Gastroesophageal sphincter (tissue), 4 donors: ENCODE measurements around the gene OR51G1. TPM values are rescaled to one million over a fixed set of nuclear protein-coding genes. Genes with fewer than 3 reads are reported as not detected.
"Not testable (repeated sequence)": the region's sequence is repeated elsewhere in the genome, so short reads cannot be mapped to it uniquely, and the experiment has no call there.

Experiments used
- ATAC-seq: fragments of 150-250 bp; one replicate; pipeline ENCODE4 v1.9.1; 2016; ENCODE audit warnings: mild to moderate bottlenecking, moderate library complexity
- H3K27ac ChIP-seq, 4 donors: fragments of 200-600 bp; sonication (generic) in 3 of 4; 1 replicate in 3 of 4; 2 replicates in 1 of 4; pipeline ENCODE4 v1.5.1; 2016 to 2019
- H3K27me3 ChIP-seq: fragments of 200-600 bp; sonication (generic); one replicate; pipeline ENCODE4 v1.5.1; 2019
- H3K36me3 ChIP-seq, 2 donors: fragments of 200-600 bp; sonication (generic); one replicate each; pipeline ENCODE4 v1.5.1; 2019; ENCODE audit warnings: control low read depth in 1 of 2
- H3K4me1 ChIP-seq, 3 donors: fragments of 200-600 bp; sonication (generic); 1 replicate in 2 of 3; 2 replicates in 1 of 3; pipeline ENCODE4 v1.5.1; 2016 to 2019; ENCODE audit warnings: control low read depth in 2 of 3
- H3K4me3 ChIP-seq, 2 donors: fragments of 200-600 bp; sonication (generic); one replicate each; pipeline ENCODE4 v1.5.1; 2019; ENCODE audit warnings: mild to moderate bottlenecking in 1 of 2, moderate library complexity in 1 of 2
- H3K9me3 ChIP-seq, 3 donors: fragments of 200-600 bp; sonication (generic); one replicate each; pipeline ENCODE4 v1.5.1; 2017 to 2019; ENCODE audit warnings: control low read depth in 2 of 3
- EP300 ChIP-seq: sonication (generic); formaldehyde crosslinking; IDR thresholded peaks from one replicate; pipeline ENCODE4 v1.6.1; 2017; ENCODE audit warnings: antibody characterized with exemption, mild to moderate bottlenecking
- POLR2A ChIP-seq, 2 donors: fragments of 450-650 bp; IDR thresholded peaks; one replicate each; pipeline ENCODE4 v1.6.1; 2017; ENCODE audit warnings: antibody characterized with exemption in 2 of 2, mild to moderate bottlenecking in 2 of 2, moderate library complexity in 1 of 2
- POLR2AphosphoS5 ChIP-seq: sonication (generic); formaldehyde crosslinking; IDR thresholded peaks from one replicate; pipeline ENCODE4 v1.6.1; 2017; ENCODE audit warnings: antibody characterized with exemption
- WGBS, 2 donors: methylation state at CpG; one replicate each; pipeline ENCODE4 v1.1.5; 2018; ENCODE audit warnings: low coverage in 1 of 2; 5-methylcytosine and 5-hydroxymethylcytosine counted together
- total RNA-seq, 4 donors: library from RNA; depleted of rRNA; stranded (reverse); fragments of >200 nt; gene quantifications; one replicate each; pipeline ENCODE4 v1.1.0, GENCODE V29; 2016
- TF ChIP-seq, protein P1 (sequence below), 4 experiments: fragments of 200-600 bp in 2 of 4; fragments of 450-650 bp in 2 of 4; sonication (generic) in 1 of 4; IDR thresholded peaks; one replicate each; pipeline ENCODE4 v1.5.1; 2017 to 2019; ENCODE audit warnings: antibody characterized with exemption in 4 of 4, mild to moderate bottlenecking in 2 of 4, moderate library complexity in 2 of 4

The OR51G1 gene, protein sequence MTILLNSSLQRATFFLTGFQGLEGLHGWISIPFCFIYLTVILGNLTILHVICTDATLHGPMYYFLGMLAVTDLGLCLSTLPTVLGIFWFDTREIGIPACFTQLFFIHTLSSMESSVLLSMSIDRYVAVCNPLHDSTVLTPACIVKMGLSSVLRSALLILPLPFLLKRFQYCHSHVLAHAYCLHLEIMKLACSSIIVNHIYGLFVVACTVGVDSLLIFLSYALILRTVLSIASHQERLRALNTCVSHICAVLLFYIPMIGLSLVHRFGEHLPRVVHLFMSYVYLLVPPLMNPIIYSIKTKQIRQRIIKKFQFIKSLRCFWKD
- not detected for total RNA-seq

DNA sequence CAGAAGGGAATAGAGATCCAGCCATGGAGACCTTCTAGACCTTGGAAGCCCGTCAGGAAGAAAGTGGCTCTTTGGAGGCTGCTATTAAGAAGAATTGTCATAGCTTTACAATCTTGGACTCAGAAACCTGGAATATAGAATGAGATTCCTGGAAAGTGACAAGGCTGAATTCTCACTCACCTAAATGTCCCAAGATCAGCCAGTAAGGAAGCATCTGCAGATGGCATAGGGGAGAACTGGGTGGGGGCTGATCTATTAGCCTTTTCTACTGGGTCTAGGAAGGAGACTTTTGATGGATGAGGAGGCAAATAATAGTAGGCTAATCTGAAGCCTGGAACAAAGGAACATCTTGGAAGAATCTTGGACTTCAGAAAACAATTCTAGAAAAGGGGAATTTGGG, at the start of gene OR51G1:
Gene OR51G1, minus strand, starts transcription at position 101 of the 400 bp plus-strand sequence. Its CDS starts 0 bp downstream, at position 101.
- Histone ChIP-seq H3K36me3 (no peaks in the 10 kb centered on the region), H3K4me1 (no peaks in the 10 kb centered on the region), H3K27ac (no peak within 1 kb of the TSS), H3K9me3 (no peaks in the 10 kb centered on the region), H3K27me3 (no peaks in the 10 kb centered on the region), H3K4me3 (no peak within 1 kb of the TSS)
- 88 to 90% methylated on average over 1 of the region's 1 CpG for WGBS, 2 donors
- TF ChIP-seq POLR2AphosphoS5: no peak
- no peak for TF ChIP-seq EP300
- TF ChIP-seq, protein P1, sequence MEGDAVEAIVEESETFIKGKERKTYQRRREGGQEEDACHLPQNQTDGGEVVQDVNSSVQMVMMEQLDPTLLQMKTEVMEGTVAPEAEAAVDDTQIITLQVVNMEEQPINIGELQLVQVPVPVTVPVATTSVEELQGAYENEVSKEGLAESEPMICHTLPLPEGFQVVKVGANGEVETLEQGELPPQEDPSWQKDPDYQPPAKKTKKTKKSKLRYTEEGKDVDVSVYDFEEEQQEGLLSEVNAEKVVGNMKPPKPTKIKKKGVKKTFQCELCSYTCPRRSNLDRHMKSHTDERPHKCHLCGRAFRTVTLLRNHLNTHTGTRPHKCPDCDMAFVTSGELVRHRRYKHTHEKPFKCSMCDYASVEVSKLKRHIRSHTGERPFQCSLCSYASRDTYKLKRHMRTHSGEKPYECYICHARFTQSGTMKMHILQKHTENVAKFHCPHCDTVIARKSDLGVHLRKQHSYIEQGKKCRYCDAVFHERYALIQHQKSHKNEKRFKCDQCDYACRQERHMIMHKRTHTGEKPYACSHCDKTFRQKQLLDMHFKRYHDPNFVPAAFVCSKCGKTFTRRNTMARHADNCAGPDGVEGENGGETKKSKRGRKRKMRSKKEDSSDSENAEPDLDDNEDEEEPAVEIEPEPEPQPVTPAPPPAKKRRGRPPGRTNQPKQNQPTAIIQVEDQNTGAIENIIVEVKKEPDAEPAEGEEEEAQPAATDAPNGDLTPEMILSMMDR (IDR thresholded peaks at IDR 0.05): no peak
- no peak for TF ChIP-seq POLR2A (IDR thresholded peaks at IDR 0.05)
- ATAC-seq: no peak

DNA sequence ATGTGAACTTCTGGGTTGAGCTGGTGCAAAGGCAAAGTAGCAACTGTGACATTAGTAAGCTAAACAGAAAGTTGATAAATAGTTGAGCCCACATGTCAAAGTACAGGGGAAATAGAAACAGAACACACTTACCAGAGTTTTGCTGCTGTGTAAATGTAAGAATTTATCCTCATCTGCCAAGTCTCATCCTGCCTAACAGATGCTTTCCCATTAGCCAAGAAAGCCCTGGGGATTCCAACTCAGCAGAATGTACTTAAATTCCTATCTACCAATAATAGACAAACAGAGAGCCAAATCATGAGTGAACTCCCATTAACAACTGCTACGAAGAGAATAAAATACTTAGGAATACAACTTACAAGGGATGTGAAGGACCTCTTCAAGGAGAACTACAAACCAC, 38.7 kb upstream of the OR51G1 start:
- no peaks in the 10 kb centered on the region for H3K27me3 ChIP-seq
- no peak overlapping the region for H3K27ac ChIP-seq
- no peaks in the 10 kb centered on the region for H3K36me3 ChIP-seq
- WGBS, 2 donors: 25 to 33% methylated on average over 1 of the region's 1 CpG
- no peak overlapping the region for H3K4me3 ChIP-seq
- no peak for ATAC-seq
- TF ChIP-seq POLR2A (IDR thresholded peaks at IDR 0.05): no peak
- no peak for TF ChIP-seq POLR2AphosphoS5
- TF ChIP-seq EP300: no peak
- TF ChIP-seq, protein P1 (IDR thresholded peaks at IDR 0.05): no peak
- H3K9me3 ChIP-seq: no peaks in the 10 kb centered on the region
- no peaks in the 10 kb centered on the region for H3K4me1 ChIP-seq

DNA sequence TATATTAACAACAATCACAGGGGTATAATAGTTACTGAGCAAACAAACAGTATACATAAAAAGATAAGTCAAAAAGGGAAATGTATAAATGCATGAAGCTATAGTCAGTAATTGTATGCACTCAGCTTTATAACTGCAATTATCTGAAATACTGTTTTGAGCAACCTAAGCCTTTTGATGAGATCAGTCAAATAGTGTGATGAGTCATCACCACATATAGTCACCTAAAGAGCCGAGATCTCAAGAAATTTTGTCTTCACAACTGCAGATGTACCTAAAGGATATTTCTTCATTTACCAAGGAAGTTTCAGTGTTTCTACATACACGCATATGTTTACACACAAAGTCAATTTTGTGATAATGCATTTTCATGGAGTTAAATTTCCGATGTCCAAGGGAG, 36.7 kb upstream of the OR51G1 start:
- no peak for ATAC-seq
- TF ChIP-seq POLR2A (IDR thresholded peaks at IDR 0.05) (no peak), EP300 (no peak), POLR2AphosphoS5 (no peak)
- TF ChIP-seq, protein P1 (IDR thresholded peaks at IDR 0.05): no peak
- 73 to 78% methylated on average over 3 of the region's 3 CpGs for WGBS, 2 donors

DNA sequence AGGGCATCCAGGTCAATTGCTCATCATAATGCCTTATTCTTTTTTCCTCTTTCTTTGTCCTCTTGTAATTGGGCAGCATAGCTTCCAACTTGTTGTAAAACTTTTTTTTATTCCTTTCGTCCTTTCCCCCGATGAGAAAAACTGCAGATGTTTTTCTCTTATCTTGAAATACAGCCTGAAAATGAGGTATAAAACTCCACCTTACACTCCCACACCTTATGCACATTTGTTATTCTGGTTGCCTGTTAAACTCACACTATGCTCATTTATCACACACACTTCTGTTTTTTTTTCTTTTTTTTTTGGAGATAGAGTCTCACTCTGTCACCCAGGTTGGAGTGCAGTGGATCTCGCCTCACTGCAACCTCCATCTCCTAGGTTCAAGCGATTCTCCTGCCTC, 33.3 kb upstream of the OR51G1 start:
- ATAC-seq: no peak
- 74 to 80% methylated on average over 4 of the region's 4 CpGs for WGBS, 2 donors
- H3K4me1 ChIP-seq: no peaks in the 10 kb centered on the region
- TF ChIP-seq POLR2A (IDR thresholded peaks at IDR 0.05) (no peak), EP300 (no peak), POLR2AphosphoS5 (no peak)
- TF ChIP-seq, protein P1 (IDR thresholded peaks at IDR 0.05): no peak
- no peaks in the 10 kb centered on the region for H3K9me3 ChIP-seq
- no peak overlapping the region for H3K27ac ChIP-seq
- H3K36me3 ChIP-seq: no peaks in the 10 kb centered on the region
- H3K4me3 ChIP-seq: no peak overlapping the region
- no peaks in the 10 kb centered on the region for H3K27me3 ChIP-seq

More for the DNA sequence above, 36.7 kb upstream of the OR51G1 start:
- H3K4me3 ChIP-seq: no peak overlapping the region
- H3K36me3 ChIP-seq: no peaks in the 10 kb centered on the region
- H3K27me3 ChIP-seq: no peaks in the 10 kb centered on the region
- no peak overlapping the region for H3K27ac ChIP-seq
- H3K4me1 ChIP-seq: no peaks in the 10 kb centered on the region
- no peaks in the 10 kb centered on the region for H3K9me3 ChIP-seq

DNA sequence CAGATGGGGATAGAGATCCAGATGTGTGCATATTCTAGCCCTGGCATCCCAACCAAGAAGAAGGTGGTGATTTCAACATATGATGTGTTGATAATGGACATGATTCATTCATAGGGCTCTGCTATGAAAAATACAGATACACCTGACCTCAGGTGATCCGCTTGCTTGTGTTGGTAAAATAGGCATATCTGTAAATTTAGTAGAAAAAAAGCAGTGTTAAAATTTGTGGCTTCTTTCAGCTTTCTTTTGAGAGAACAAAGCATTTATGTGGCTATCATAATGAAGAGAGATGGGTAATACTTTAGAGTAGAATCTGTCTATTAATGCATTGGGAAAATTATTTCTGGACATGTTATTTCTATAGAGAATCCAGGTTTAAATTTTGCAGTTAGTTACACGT, 31.5 kb upstream of the OR51G1 start, which contains the start of gene OR51A2:
Gene OR51A2, minus strand, starts transcription at position 101 of the 400 bp plus-strand sequence. Its CDS starts 0 bp downstream, at position 101.
- not testable (repeated sequence) for ATAC-seq, H3K27me3 ChIP-seq, H3K4me1 ChIP-seq, H3K36me3 ChIP-seq, H3K4me3 ChIP-seq, H3K27ac ChIP-seq, H3K9me3 ChIP-seq
- WGBS, 2 donors: 62 to 83% methylated on average over 2 of the region's 2 CpGs
